ENCODE data around the gene PHETA1. TPM values are rescaled to one million over a fixed set of nuclear protein-coding genes. Genes with fewer than 3 reads are reported as not detected.
"Not testable (repeated sequence)": the region's sequence is repeated elsewhere in the genome, so short reads cannot be mapped to it uniquely, and the experiment has no call there.

Gene PHETA1
- total RNA-seq, 1 donor from 2014 or later: 14.9 TPM

DNA sequence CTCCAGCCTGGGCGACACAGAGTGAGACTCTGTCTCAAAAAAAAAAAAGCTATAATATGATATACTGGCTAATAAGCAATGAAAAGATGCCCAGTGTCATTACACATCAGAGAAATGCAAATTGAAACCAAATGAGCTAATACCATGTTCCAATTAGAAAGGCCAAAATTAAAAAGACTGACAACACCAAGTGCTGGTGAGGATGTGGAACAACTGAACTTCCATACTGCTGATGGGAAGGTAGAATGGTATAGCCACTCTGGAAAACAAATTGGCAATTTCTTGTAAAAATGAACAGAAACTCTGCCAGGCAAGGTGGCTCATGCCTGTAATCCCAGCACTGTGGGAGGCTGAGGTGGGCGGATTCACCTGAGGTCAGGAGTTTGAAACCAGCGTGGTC lies 8.5 kb upstream of the PHETA1 start:
- Histone ChIP-seq H3K9ac (ENCODE audit: low read length) (no peak overlapping the region), H3K4me3 (ENCODE audit: insufficient read depth, low read depth, low read length) (no peak overlapping the region), H3K9me3 (ENCODE audit: insufficient read depth, low read depth, low read length) (no peaks in the 10 kb centered on the region), H3K4me1 (ENCODE audit: insufficient read depth, low read length) (no peaks in the 10 kb centered on the region), H2AFZ (ENCODE audit: low read depth, low read length) (no peak overlapping the region), H3K4me2 (ENCODE audit: low read length) (no peak overlapping the region), H3K27ac (ENCODE audit: low read depth, low read length) (no peak overlapping the region), H3K79me2 (ENCODE audit: insufficient read depth, low read length) (no peaks in the 10 kb centered on the region), H3K27me3 (ENCODE audit: insufficient read depth, low read length) (peaks cover 8% of the 10 kb centered on the region), H4K20me1 (ENCODE audit: insufficient read depth, low read length) (no peaks in the 10 kb centered on the region), H3K36me3 (ENCODE audit: insufficient read depth, low read length) (no peaks in the 10 kb centered on the region)
- peaks cover 14% of the 10 kb centered on the region for H3K27me3 Mint-ChIP-seq (ENCODE audit: low read depth, unreplicated experiment)
- no peak for TF ChIP-seq EZH2 (IDR thresholded peaks at IDR 0.05; ENCODE audit: insufficient read depth, low read length)
- TF ChIP-seq, protein P1, sequence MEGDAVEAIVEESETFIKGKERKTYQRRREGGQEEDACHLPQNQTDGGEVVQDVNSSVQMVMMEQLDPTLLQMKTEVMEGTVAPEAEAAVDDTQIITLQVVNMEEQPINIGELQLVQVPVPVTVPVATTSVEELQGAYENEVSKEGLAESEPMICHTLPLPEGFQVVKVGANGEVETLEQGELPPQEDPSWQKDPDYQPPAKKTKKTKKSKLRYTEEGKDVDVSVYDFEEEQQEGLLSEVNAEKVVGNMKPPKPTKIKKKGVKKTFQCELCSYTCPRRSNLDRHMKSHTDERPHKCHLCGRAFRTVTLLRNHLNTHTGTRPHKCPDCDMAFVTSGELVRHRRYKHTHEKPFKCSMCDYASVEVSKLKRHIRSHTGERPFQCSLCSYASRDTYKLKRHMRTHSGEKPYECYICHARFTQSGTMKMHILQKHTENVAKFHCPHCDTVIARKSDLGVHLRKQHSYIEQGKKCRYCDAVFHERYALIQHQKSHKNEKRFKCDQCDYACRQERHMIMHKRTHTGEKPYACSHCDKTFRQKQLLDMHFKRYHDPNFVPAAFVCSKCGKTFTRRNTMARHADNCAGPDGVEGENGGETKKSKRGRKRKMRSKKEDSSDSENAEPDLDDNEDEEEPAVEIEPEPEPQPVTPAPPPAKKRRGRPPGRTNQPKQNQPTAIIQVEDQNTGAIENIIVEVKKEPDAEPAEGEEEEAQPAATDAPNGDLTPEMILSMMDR (IDR thresholded peaks at IDR 0.05; ENCODE audit: insufficient read depth, low read depth, low read length): no peak
- H3K27ac Mint-ChIP-seq (ENCODE audit: unreplicated experiment): no peak overlapping the region
- peaks cover 4% of the 10 kb centered on the region for H3K9me3 Mint-ChIP-seq (ENCODE audit: unreplicated experiment)
- DNase-seq (ENCODE audit: low read depth): no peak
- H3K4me1 Mint-ChIP-seq (ENCODE audit: low read depth, unreplicated experiment): no peaks in the 10 kb centered on the region
- no peaks in the 10 kb centered on the region for H3K36me3 Mint-ChIP-seq (ENCODE audit: low read depth, unreplicated experiment)
- no peak for FAIRE-seq
- H3K4me3 Mint-ChIP-seq (ENCODE audit: unreplicated experiment): no peak overlapping the region

DNA sequence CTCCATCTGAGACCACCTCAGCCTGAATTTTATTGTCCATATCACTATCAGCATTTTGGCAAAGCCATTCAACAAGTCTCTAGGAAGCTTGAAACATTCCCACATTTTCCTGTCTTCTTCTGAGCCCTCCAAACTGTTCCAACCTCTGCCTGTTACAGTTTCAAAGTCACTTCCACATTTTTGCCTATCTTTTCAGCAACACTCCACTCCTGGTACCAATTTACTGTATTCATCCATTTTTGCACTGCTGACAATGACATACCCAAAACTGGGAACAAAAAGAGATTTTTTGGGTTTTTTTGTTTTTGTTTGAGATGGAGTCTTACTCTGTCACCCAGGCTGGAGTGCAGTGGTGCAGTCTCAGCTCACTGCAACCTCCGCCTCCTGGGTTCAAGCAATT lies 4.3 kb upstream of the PHETA1 start:
- H3K27me3 Mint-ChIP-seq (ENCODE audit: low read depth, unreplicated experiment); DNase-seq (ENCODE audit: low read depth); H3K9me3 ChIP-seq (ENCODE audit: insufficient read depth, low read depth, low read length); H3K27ac ChIP-seq (ENCODE audit: low read depth, low read length); H2AFZ ChIP-seq (ENCODE audit: low read depth, low read length); H3K4me2 ChIP-seq (ENCODE audit: low read length); H3K4me1 ChIP-seq (ENCODE audit: insufficient read depth, low read length); H3K27me3 ChIP-seq (ENCODE audit: insufficient read depth, low read length); H3K9me3 Mint-ChIP-seq (ENCODE audit: unreplicated experiment); H3K79me2 ChIP-seq (ENCODE audit: insufficient read depth, low read length); H3K36me3 ChIP-seq (ENCODE audit: insufficient read depth, low read length); H3K27ac Mint-ChIP-seq (ENCODE audit: unreplicated experiment); H3K4me3 Mint-ChIP-seq (ENCODE audit: unreplicated experiment); H4K20me1 ChIP-seq (ENCODE audit: insufficient read depth, low read length); FAIRE-seq; H3K9ac ChIP-seq (ENCODE audit: low read length); H3K36me3 Mint-ChIP-seq (ENCODE audit: low read depth, unreplicated experiment); H3K4me1 Mint-ChIP-seq (ENCODE audit: low read depth, unreplicated experiment); H3K4me3 ChIP-seq (ENCODE audit: insufficient read depth, low read depth, low read length): not testable (repeated sequence)

DNA sequence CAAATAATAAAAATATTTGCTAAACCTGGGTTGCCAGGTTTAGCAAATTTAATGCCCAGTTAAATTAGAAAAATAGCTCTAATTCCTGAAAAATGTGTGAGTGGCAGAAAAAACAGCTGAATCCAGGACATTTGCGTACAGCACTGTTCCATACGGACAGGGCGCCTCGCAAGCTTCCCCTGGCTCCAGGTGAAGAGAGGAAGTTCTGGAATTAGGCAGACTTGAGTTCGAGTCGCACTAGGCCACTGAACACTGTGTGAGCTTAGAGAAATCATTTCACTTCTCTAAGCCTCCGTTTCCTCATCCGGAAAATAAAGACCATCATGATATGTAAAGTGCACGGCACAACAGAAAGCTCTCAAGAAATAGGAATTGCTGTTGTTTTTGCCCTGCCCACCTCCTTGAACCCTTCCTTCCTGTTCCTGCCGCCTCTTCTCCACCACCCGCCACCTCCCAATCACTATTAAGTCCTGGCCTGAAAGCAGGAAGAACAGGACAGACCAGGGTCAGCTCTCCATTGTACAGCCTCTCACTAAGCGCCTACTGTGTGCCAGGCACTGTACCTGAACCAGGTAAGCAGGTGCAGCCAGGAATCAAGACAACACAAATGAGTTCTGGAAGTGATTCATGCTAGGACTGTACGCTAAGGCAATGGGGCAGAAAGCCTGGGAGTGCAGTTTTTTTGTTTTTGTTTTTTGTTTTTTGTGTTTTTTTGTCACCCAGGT lies 763 bp upstream of the PHETA1 start:
- H3K4me3 Mint-ChIP-seq (ENCODE audit: unreplicated experiment): peak overlapping the region; percentile 86
- H4K20me1 ChIP-seq (ENCODE audit: insufficient read depth, low read length): peaks cover 18% of the 10 kb centered on the region
- H3K9ac ChIP-seq (ENCODE audit: low read length): peak overlapping the region; percentile 87
- H3K36me3 ChIP-seq (ENCODE audit: insufficient read depth, low read length): no peaks in the 10 kb centered on the region
- peaks cover 2% of the 10 kb centered on the region for H3K27me3 Mint-ChIP-seq (ENCODE audit: low read depth, unreplicated experiment)
- H3K79me2 ChIP-seq (ENCODE audit: insufficient read depth, low read length): peaks cover 7% of the 10 kb centered on the region
- FAIRE-seq: no peak
- H3K27me3 ChIP-seq (ENCODE audit: insufficient read depth, low read length): no peaks in the 10 kb centered on the region
- no peak overlapping the region for H3K27ac ChIP-seq (ENCODE audit: low read depth, low read length)
- no peaks in the 10 kb centered on the region for H3K9me3 ChIP-seq (ENCODE audit: insufficient read depth, low read depth, low read length)
- peaks cover 3% of the 10 kb centered on the region for H3K9me3 Mint-ChIP-seq (ENCODE audit: unreplicated experiment)
- H3K4me1 ChIP-seq (ENCODE audit: insufficient read depth, low read length): peaks cover 14% of the 10 kb centered on the region
- no peak overlapping the region for H3K27ac Mint-ChIP-seq (ENCODE audit: unreplicated experiment)
- peaks cover 13% of the 10 kb centered on the region for H3K36me3 Mint-ChIP-seq (ENCODE audit: low read depth, unreplicated experiment)
- TF ChIP-seq EZH2 (IDR thresholded peaks at IDR 0.05; ENCODE audit: insufficient read depth, low read length): no peak
- TF ChIP-seq, protein P1 (IDR thresholded peaks at IDR 0.05; ENCODE audit: insufficient read depth, low read depth, low read length): no peak
- peaks cover 8% of the 10 kb centered on the region for H3K4me1 Mint-ChIP-seq (ENCODE audit: low read depth, unreplicated experiment)
- H2AFZ ChIP-seq (ENCODE audit: low read depth, low read length): peak overlapping the region; percentile 88
- H3K4me2 ChIP-seq (ENCODE audit: low read length): peak overlapping the region; percentile 96
- no peak for DNase-seq (ENCODE audit: low read depth)
- H3K4me3 ChIP-seq (ENCODE audit: insufficient read depth, low read depth, low read length): peak overlapping the region; percentile 82
